ENCODE results near the gene POLN. TPM values are rescaled to one million over a fixed set of nuclear protein-coding genes. Genes with fewer than 3 reads are reported as not detected.
A peak's percentile ranks its signal among the peaks of the same experiment; 100 is the strongest.

POLN gene
- total and polyA plus RNA-seq, 2 of the 4 experiments (the other 2 are of a cell fraction), result 0.63 to 0.72 TPM

DNA sequence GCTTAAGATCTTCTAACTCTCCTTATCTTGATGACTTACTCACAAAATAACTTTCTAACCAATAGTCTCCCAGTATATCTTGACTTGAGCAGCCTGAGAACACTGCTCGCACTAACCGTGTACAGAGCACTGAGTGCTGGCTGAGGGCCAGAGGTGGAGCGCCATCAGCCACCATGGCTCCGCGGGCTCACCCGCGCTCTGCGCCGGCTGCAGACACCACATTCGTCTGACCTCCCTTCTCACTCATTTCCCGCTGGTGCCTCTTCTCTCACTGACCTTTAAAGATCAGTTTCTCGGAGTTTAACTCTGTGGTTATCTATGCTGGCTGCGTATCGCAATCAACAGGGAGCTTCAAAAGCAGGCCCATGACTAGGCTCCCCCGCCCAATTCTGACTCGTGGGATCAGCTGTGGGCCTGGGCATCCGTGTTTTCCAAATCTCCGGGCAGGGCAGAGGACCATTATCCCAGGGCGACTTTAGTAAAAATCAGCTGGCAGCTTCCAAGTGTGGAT lies 78.6 kb downstream of the POLN start:
- no peak overlapping the region for H4K8ac ChIP-seq (ENCODE audit: low read depth in 2 of 2, low read length in 2 of 2)
- WGBS, 2 experiments (ENCODE audit: extremely low coverage in 2 of 2, insufficient read length in 1 of 2), result 54% methylated on average over 9 of the region's 19 CpGs; no CpG with 5 or more reads in 1 of the 2 experiments
- no peak overlapping the region; the same call in 1 of the 2 replicates for H3K14ac ChIP-seq (replicated peaks; ENCODE audit: low read depth, low read length)
- peaks cover 2% of the 10 kb centered on the region for H3K4me1 ChIP-seq (ENCODE audit: control insufficient read depth, insufficient read depth, low read length)
- DNase-seq, result peak; percentile 5
- H3K27me3 ChIP-seq (ENCODE audit: control insufficient read depth, insufficient read depth, low read length), result no peaks in the 10 kb centered on the region
- no peak overlapping the region for H3K56ac ChIP-seq (ENCODE audit: extremely low read depth, insufficient read depth, low read length)
- H4K91ac ChIP-seq (ENCODE audit: insufficient read depth, low read depth, low read length), result no peak overlapping the region
- H2BK120ac ChIP-seq (ENCODE audit: low read depth, low read length), result no peak overlapping the region
- intact Hi-C loops (cut with micrococcal nuclease) (no loop called here), dilution Hi-C loops (cut with HindIII; ENCODE audit: low sequenced_read_pairs, unreplicated experiment) (no loop called here), in situ Hi-C loops (cut with MboI; ENCODE audit: low sequenced_read_pairs) (no loop called here)
- ChIA-PET CTCF (no interaction called here), POLR2A (ENCODE audit: unreplicated experiment) (no interaction called here)
- no peak overlapping the region for H4K5ac ChIP-seq (ENCODE audit: low read depth, low read length)
- H3K23ac ChIP-seq (ENCODE audit: low read depth, low read length), result no peak overlapping the region
- no peaks in the 10 kb centered on the region; the same call in 1 of the 2 replicates for H3K36me3 ChIP-seq (ENCODE audit: control insufficient read depth, insufficient read depth, low read length)
- peak; percentile 40; the same call in 1 of the 2 replicates for ATAC-seq (ENCODE audit: low read depth)
- no peak overlapping the region for H2BK20ac ChIP-seq (ENCODE audit: low read depth, low read length)
- no peak overlapping the region for H3K4me2 ChIP-seq (ENCODE audit: low read depth, low read length)
- no peak overlapping the region for H3K18ac ChIP-seq (ENCODE audit: low read depth, low read length)
- H2AK9ac ChIP-seq (replicated peaks; ENCODE audit: low read depth, low read length, poor library complexity), result no peak overlapping the region
- H3K9me1 ChIP-seq (ENCODE audit: insufficient read depth, low read length), result 0 out of 2 replicates have a peak, but pooled peaks cover 4% of the 10 kb centered on the region
- H3K9ac ChIP-seq (ENCODE audit: low read depth, low read length), result no peak overlapping the region
- TF ChIP-seq SMC3 (IDR thresholded peaks at IDR 0.05; ENCODE audit: low read depth, low read length) (no peak), FOS (IDR thresholded peaks at IDR 0.05; ENCODE audit: low read depth, low read length) (no peak), MAFK (IDR thresholded peaks at IDR 0.05; ENCODE audit: low read depth, low read length) (no peak), POLR2A (IDR thresholded peaks at IDR 0.05; ENCODE audit: low read depth, low read length) (no peak), RAD21 (IDR thresholded peaks at IDR 0.05; ENCODE audit: low read length) (no peak), MAZ (IDR thresholded peaks at IDR 0.05; ENCODE audit: borderline replicate concordance, low read depth, low read length) (no peak), CEBPB (IDR thresholded peaks at IDR 0.05; ENCODE audit: low read depth, low read length) (no peak), NFE2L2 (IDR thresholded peaks at IDR 0.05; ENCODE audit: low read depth, low read length) (no peak), RCOR1 (IDR thresholded peaks at IDR 0.05; ENCODE audit: insufficient replicate concordance, low read length) (no peak), RFX5 (IDR thresholded peaks at IDR 0.05; ENCODE audit: low read depth, low read length) (no peak), MXI1 (IDR thresholded peaks at IDR 0.05; ENCODE audit: borderline replicate concordance, low read depth, low read length) (no peak), CHD1 (IDR thresholded peaks at IDR 0.05; ENCODE audit: low read depth, low read length) (no peak), BHLHE40 (IDR thresholded peaks at IDR 0.05; ENCODE audit: low read depth, low read length) (no peak)
- TF ChIP-seq, protein P1, sequence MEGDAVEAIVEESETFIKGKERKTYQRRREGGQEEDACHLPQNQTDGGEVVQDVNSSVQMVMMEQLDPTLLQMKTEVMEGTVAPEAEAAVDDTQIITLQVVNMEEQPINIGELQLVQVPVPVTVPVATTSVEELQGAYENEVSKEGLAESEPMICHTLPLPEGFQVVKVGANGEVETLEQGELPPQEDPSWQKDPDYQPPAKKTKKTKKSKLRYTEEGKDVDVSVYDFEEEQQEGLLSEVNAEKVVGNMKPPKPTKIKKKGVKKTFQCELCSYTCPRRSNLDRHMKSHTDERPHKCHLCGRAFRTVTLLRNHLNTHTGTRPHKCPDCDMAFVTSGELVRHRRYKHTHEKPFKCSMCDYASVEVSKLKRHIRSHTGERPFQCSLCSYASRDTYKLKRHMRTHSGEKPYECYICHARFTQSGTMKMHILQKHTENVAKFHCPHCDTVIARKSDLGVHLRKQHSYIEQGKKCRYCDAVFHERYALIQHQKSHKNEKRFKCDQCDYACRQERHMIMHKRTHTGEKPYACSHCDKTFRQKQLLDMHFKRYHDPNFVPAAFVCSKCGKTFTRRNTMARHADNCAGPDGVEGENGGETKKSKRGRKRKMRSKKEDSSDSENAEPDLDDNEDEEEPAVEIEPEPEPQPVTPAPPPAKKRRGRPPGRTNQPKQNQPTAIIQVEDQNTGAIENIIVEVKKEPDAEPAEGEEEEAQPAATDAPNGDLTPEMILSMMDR (conservative IDR thresholded peaks at IDR 0.05; ENCODE audit: low read depth, low read length), result no peak
- TF ChIP-seq, protein P2, sequence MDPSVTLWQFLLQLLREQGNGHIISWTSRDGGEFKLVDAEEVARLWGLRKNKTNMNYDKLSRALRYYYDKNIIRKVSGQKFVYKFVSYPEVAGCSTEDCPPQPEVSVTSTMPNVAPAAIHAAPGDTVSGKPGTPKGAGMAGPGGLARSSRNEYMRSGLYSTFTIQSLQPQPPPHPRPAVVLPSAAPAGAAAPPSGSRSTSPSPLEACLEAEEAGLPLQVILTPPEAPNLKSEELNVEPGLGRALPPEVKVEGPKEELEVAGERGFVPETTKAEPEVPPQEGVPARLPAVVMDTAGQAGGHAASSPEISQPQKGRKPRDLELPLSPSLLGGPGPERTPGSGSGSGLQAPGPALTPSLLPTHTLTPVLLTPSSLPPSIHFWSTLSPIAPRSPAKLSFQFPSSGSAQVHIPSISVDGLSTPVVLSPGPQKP (IDR thresholded peaks at IDR 0.05; ENCODE audit: borderline replicate concordance, low read depth, low read length), result no peak
- TF ChIP-seq, protein P3, sequence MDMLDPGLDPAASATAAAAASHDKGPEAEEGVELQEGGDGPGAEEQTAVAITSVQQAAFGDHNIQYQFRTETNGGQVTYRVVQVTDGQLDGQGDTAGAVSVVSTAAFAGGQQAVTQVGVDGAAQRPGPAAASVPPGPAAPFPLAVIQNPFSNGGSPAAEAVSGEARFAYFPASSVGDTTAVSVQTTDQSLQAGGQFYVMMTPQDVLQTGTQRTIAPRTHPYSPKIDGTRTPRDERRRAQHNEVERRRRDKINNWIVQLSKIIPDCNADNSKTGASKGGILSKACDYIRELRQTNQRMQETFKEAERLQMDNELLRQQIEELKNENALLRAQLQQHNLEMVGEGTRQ (IDR thresholded peaks at IDR 0.05; ENCODE audit: low read depth, low read length), result no peak
- no peak overlapping the region for H3K4me3 ChIP-seq (ENCODE audit: insufficient read depth, low read depth, low read length)
- no peaks in the 10 kb centered on the region for H3K79me1 ChIP-seq (ENCODE audit: low read depth in 1 of 2, low read length in 2 of 2)
- no peak overlapping the region for H2AFZ ChIP-seq (replicated peaks; ENCODE audit: low read length, poor library complexity)
- H2BK15ac ChIP-seq (ENCODE audit: low read depth, low read length), result no peak overlapping the region
- H3K9me3 ChIP-seq (ENCODE audit: control insufficient read depth, insufficient read depth, low read length), result no peaks in the 10 kb centered on the region
- H2AK5ac ChIP-seq (ENCODE audit: low read depth, low read length), result no peak overlapping the region
- no TSS peak for BruUV-seq (replicated peaks)
- H3K27ac ChIP-seq (ENCODE audit: insufficient read depth, low read length), result no peak overlapping the region
- no peak overlapping the region for H2BK5ac ChIP-seq (ENCODE audit: low read depth, low read length, poor library complexity, severe bottlenecking)
- H4K20me1 ChIP-seq (ENCODE audit: insufficient read depth, low read length), result no peaks in the 10 kb centered on the region
- H3K4ac ChIP-seq (ENCODE audit: low read depth, low read length), result no peak overlapping the region

Data from IMR-90 (cell line).